HEK293 (cell line): Measurements from ENCODE around the gene PLCZ1.

Source experiments
- CTCF ChIA-PET: fragments of 350-600 bp; formaldehyde crosslinking; extraction: SDS; loops from one replicate; lab custom pipeline; 2021; ENCODE audit warnings: antibody characterized with exemption; lab: Yijun Ruan, JAX
- POLR2A ChIA-PET: fragments of 300-600 bp; formaldehyde crosslinking; extraction: SDS; loops from one replicate; lab custom pipeline; 2020; ENCODE audit warnings: antibody characterized with exemption, inconsistent platforms; lab: Yijun Ruan, JAX
- H3K27ac ChIP-seq: fragments of 200-500 bp; sonication (Bioruptor generic); 2 replicates; pipeline ENCODE4 v1.5.1; 2014; ENCODE audit warnings: low read depth, low read length, control low read depth, inconsistent platforms; ENCODE audit errors: extremely low read depth
- H3K36me3 ChIP-seq, 2 experiments: fragments of 200-500 bp in 1 of 2; sonication (Bioruptor generic) in 1 of 2; 1 replicate in 1 of 2; 2 replicates in 1 of 2; pipeline ENCODE4 v1.5.1; 2014 to 2017; ENCODE audit warnings: inconsistent platforms in 2 of 2, low read length in 2 of 2; ENCODE audit not compliant: control insufficient read depth in 2 of 2, insufficient read depth in 1 of 2
- H3K4me1 ChIP-seq: fragments of 200-500 bp; sonication (Bioruptor generic); 2 replicates; pipeline ENCODE4 v1.5.1; 2014; ENCODE audit warnings: mild to moderate bottlenecking, low read length, inconsistent platforms; ENCODE audit not compliant: control insufficient read depth, insufficient read depth
- H3K4me3 ChIP-seq: 2 replicates; pipeline ENCODE4 v1.5.1; 2011; ENCODE audit warnings: low read depth, mild to moderate bottlenecking, control low read depth, low read length, moderate library complexity
- H3K9me3 ChIP-seq: fragments of 200-500 bp; sonication (Bioruptor generic); 2 replicates; pipeline ENCODE4 v1.5.1; 2014; ENCODE audit warnings: low read depth, low read length, inconsistent platforms; ENCODE audit not compliant: control insufficient read depth, insufficient read depth
- GLI2 ChIP-seq: fragments of 450-650 bp; formaldehyde crosslinking; IDR thresholded peaks from 2 replicates; pipeline ENCODE4; 2017; ENCODE audit warnings: missing biosample characterization, missing genetic modification characterization, low read depth, borderline replicate concordance
- HOXD13 ChIP-seq: sonication (generic); formaldehyde crosslinking; IDR thresholded peaks from 2 replicates; pipeline ENCODE4 v1.8.0; 2022; ENCODE audit warnings: missing genetic modification reagents, borderline replicate concordance
- KLF7 ChIP-seq: fragments of 450-650 bp; formaldehyde crosslinking; IDR thresholded peaks from 2 replicates; pipeline ENCODE4 v1.5.1; 2016; ENCODE audit warnings: missing biosample characterization, missing genetic modification characterization, borderline replicate concordance
- SCRT1 ChIP-seq: fragments of 450-650 bp; formaldehyde crosslinking; IDR thresholded peaks from 2 replicates; pipeline ENCODE4 v1.5.1; 2016; ENCODE audit warnings: missing biosample characterization, missing genetic modification characterization, borderline replicate concordance
- ZBTB1 ChIP-seq: fragments of 450-650 bp; formaldehyde crosslinking; IDR thresholded peaks from 2 replicates; pipeline ENCODE4 v1.5.1; 2016; ENCODE audit warnings: missing biosample characterization, missing genetic modification characterization
- ZBTB20 ChIP-seq: fragments of 450-650 bp; formaldehyde crosslinking; IDR thresholded peaks from 2 replicates; pipeline ENCODE4 v1.5.1; 2016; ENCODE audit warnings: missing biosample characterization, missing genetic modification characterization
- ZNF138 ChIP-seq: fragments of 450-650 bp; formaldehyde crosslinking; IDR thresholded peaks from 2 replicates; pipeline ENCODE4 v1.5.1; 2016; ENCODE audit warnings: missing biosample characterization, missing genetic modification characterization, borderline replicate concordance
- ZNF169 ChIP-seq: fragments of 450-650 bp; formaldehyde crosslinking; IDR thresholded peaks from 2 replicates; pipeline ENCODE4 v1.5.1; 2016; ENCODE audit warnings: missing biosample characterization, missing genetic modification characterization
- ZNF19 ChIP-seq: fragments of 450-650 bp; formaldehyde crosslinking; IDR thresholded peaks from 2 replicates; pipeline ENCODE4; 2016; ENCODE audit warnings: missing biosample characterization, missing genetic modification characterization, low read depth
- ZNF239 ChIP-seq: fragments of 450-650 bp; formaldehyde crosslinking; IDR thresholded peaks from 2 replicates; pipeline ENCODE4 v1.5.1; 2016; ENCODE audit warnings: missing biosample characterization, missing genetic modification characterization
- ZNF302 ChIP-seq: fragments of 450-650 bp; formaldehyde crosslinking; IDR thresholded peaks from 2 replicates; pipeline ENCODE4 v1.5.1; 2016; ENCODE audit warnings: missing biosample characterization, missing genetic modification characterization, low read depth
- ZNF341 ChIP-seq: fragments of 450-650 bp; formaldehyde crosslinking; IDR thresholded peaks from 2 replicates; pipeline ENCODE4; 2016; ENCODE audit warnings: low read depth, missing biosample characterization, missing genetic modification characterization
- ZNF521 ChIP-seq: fragments of 450-650 bp; formaldehyde crosslinking; IDR thresholded peaks from 2 replicates; pipeline ENCODE4 v1.5.1; 2017; ENCODE audit warnings: missing biosample characterization, mild to moderate bottlenecking, missing genetic modification characterization
- ZNF548 ChIP-seq: fragments of 450-650 bp; formaldehyde crosslinking; IDR thresholded peaks from 2 replicates; pipeline ENCODE4 v1.5.1; 2016; ENCODE audit warnings: missing biosample characterization, missing genetic modification characterization
- ZNF670 ChIP-seq: fragments of 450-650 bp; formaldehyde crosslinking; IDR thresholded peaks from 2 replicates; pipeline ENCODE4 v1.5.1; 2016; ENCODE audit warnings: missing biosample characterization, missing genetic modification characterization, low read depth
- ZNF776 ChIP-seq: fragments of 450-650 bp; formaldehyde crosslinking; IDR thresholded peaks from 2 replicates; pipeline ENCODE4 v1.5.0; 2017; ENCODE audit warnings: missing biosample characterization, missing genetic modification characterization, borderline replicate concordance
- ZNF791 ChIP-seq: fragments of 450-650 bp; formaldehyde crosslinking; IDR thresholded peaks from 2 replicates; pipeline ENCODE4 v1.5.1; 2016; ENCODE audit warnings: missing biosample characterization, missing genetic modification characterization
- ZNF843 ChIP-seq: fragments of 450-650 bp; formaldehyde crosslinking; IDR thresholded peaks from 2 replicates; pipeline ENCODE4 v1.5.1; 2016; ENCODE audit warnings: missing biosample characterization, missing genetic modification characterization
- ZSCAN16 ChIP-seq: fragments of 450-650 bp; formaldehyde crosslinking; IDR thresholded peaks from 2 replicates; pipeline ENCODE4 v1.5.1; 2016; ENCODE audit warnings: missing biosample characterization, missing genetic modification characterization
- TF ChIP-seq, protein P1 (sequence below): fragments of 450-650 bp; formaldehyde crosslinking; IDR thresholded peaks from 2 replicates; pipeline ENCODE4 v1.5.1; 2016; ENCODE audit warnings: missing biosample characterization, missing genetic modification characterization
- TF ChIP-seq, protein P2 (sequence below): fragments of 450-650 bp; formaldehyde crosslinking; IDR thresholded peaks from 2 replicates; pipeline ENCODE4 v1.5.1; 2016; ENCODE audit warnings: missing biosample characterization, missing genetic modification characterization

PLCZ1 gene

DNA sequence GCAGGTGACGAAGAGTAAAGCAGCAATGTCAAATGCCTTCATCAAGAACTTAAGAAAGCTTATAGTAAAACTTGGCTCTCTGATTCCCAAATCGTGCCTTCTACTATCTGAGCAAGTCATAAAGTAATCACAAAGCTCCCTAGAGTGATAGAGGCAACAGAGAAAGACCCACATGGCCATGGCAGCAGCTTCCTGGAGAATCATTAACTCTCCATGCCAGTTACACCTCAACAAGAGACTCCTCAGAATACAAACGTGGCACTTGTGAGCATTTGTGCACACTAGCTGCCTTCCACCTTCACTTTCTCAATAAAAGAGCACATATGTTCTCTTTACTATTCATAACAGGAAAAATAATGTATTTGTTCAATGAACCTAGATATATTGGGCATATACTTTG, 48.0 kb downstream of the PLCZ1 start:
- Histone ChIP-seq H3K36me3 (no peaks in the 10 kb centered on the region), H3K4me3 (no peak overlapping the region), H3K4me1 (no peaks in the 10 kb centered on the region), H3K9me3 (no peaks in the 10 kb centered on the region), H3K27ac (no peak overlapping the region)
- ChIA-PET POLR2A (no interaction called here), CTCF (no interaction called here)
- no peak for TF ChIP-seq ZNF239 (tag by site-specific recombination)
- no peak for TF ChIP-seq ZNF776
- TF ChIP-seq ZNF19: no peak
- TF ChIP-seq, protein P1, sequence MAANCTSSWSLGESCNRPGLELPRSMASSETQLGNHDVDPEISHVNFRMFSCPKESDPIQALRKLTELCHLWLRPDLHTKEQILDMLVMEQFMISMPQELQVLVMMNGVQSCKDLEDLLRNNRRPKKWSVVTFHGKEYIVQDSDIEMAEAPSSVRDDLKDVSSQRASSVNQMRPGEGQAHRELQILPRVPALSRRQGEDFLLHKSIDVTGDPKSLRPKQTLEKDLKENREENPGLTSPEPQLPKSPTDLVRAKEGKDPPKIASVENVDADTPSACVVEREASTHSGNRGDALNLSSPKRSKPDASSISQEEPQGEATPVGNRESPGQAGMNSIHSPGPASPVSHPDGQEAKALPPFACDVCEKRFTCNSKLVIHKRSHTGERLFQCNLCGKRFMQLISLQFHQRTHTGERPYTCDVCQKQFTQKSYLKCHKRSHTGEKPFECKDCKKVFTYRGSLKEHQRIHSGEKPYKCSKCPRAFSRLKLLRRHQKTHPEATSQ (tag by site-specific recombination): no peak
- TF ChIP-seq HOXD13 (CRISPR knock-in tag): no peak
- TF ChIP-seq ZBTB20 (tag by site-specific recombination): no peak

DNA sequence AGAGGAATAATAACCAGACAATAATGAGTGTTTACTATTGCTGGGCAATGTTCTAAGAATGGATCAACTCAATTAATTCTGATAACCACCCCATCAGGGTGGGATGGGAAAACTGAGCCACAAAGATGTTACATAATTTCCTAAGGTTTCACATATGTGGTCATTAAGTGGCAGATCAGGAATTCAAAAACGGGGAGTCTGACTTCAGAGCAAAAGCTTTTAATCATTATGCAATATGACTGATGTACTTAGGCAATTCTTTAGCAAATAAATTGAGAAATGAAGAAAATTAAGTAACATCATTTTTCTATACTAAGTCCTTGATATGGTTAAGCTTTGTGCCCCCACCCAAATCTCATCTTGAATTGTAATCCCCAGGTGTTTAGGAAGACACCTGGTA, 53.4 kb downstream of the PLCZ1 start:
- Histone ChIP-seq H3K4me1 (no peaks in the 10 kb centered on the region), H3K36me3 (no peaks in the 10 kb centered on the region), H3K9me3 (no peaks in the 10 kb centered on the region), H3K4me3 (no peak overlapping the region), H3K27ac (no peak overlapping the region)
- ChIA-PET CTCF (interaction anchor here (0.5 kb wide), 1 partner anchor 122 kb away, joined by 3 read pairs; no protein-coding TSS in a partner anchor), POLR2A (no interaction called here)
- no peak for TF ChIP-seq GLI2 (tag by site-specific recombination)

DNA sequence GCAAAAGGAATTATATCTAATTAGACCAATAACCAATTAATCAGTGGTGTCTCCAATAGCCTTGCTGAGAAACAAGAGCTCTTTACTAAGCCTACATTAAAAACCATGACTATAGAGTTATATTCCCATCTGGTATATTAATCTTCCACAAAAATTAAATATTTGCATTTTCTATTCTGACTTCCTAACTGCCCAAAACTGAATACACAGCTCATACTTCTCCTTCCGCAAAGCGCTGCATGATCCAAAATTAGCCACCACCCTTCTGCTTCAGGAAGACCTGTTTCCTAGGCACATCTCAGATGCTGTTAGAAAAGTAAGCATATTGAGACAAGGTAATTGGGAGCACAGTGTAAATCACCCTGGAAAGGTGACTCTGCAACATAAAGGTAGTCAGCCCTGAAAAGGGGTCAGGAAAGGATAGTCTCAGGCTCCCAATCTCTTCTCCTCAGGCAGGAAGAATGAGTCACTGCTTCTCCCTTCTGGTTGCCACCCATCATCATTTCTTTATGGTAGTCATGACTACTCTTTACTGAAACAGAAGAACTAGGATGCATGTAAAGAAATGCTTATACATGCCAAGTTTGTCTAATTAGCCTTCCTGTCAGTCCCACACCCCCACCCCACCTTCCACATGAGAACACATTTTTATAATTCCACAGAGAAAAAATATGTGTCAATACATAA, 54.3 kb downstream of the PLCZ1 start:
- Histone ChIP-seq H3K4me3 (no peak overlapping the region), H3K36me3 (no peaks in the 10 kb centered on the region), H3K27ac (no peak overlapping the region), H3K4me1 (no peaks in the 10 kb centered on the region), H3K9me3 (no peaks in the 10 kb centered on the region)
- ChIA-PET CTCF (no interaction called here), POLR2A (no interaction called here)
- no peak for TF ChIP-seq ZNF670 (tag by site-specific recombination)
- TF ChIP-seq SCRT1 (tag by site-specific recombination): no peak
- no peak for TF ChIP-seq ZNF548
- TF ChIP-seq ZBTB1 (tag by site-specific recombination): no peak
- no peak for TF ChIP-seq ZNF302
- TF ChIP-seq, protein P2, sequence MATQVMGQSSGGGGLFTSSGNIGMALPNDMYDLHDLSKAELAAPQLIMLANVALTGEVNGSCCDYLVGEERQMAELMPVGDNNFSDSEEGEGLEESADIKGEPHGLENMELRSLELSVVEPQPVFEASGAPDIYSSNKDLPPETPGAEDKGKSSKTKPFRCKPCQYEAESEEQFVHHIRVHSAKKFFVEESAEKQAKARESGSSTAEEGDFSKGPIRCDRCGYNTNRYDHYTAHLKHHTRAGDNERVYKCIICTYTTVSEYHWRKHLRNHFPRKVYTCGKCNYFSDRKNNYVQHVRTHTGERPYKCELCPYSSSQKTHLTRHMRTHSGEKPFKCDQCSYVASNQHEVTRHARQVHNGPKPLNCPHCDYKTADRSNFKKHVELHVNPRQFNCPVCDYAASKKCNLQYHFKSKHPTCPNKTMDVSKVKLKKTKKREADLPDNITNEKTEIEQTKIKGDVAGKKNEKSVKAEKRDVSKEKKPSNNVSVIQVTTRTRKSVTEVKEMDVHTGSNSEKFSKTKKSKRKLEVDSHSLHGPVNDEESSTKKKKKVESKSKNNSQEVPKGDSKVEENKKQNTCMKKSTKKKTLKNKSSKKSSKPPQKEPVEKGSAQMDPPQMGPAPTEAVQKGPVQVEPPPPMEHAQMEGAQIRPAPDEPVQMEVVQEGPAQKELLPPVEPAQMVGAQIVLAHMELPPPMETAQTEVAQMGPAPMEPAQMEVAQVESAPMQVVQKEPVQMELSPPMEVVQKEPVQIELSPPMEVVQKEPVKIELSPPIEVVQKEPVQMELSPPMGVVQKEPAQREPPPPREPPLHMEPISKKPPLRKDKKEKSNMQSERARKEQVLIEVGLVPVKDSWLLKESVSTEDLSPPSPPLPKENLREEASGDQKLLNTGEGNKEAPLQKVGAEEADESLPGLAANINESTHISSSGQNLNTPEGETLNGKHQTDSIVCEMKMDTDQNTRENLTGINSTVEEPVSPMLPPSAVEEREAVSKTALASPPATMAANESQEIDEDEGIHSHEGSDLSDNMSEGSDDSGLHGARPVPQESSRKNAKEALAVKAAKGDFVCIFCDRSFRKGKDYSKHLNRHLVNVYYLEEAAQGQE (tag by site-specific recombination): no peak
- no peak for TF ChIP-seq ZNF521 (tag by site-specific recombination)
- no peak for TF ChIP-seq ZNF791 (tag by site-specific recombination)
- no peak for TF ChIP-seq ZNF341 (tag by site-specific recombination)
- TF ChIP-seq ZNF138: no peak
- TF ChIP-seq ZNF843 (tag by site-specific recombination): no peak
- TF ChIP-seq ZNF169: no peak
- no peak for TF ChIP-seq ZSCAN16 (tag by site-specific recombination)
- no peak for TF ChIP-seq KLF7 (tag by site-specific recombination)
